HepG2 (cell line): ENCODE results near the gene BCL11B. TPM values are rescaled to one million over a fixed set of nuclear protein-coding genes. Genes with fewer than 3 reads are reported as not detected.

Source experiments
- CEBPB ChIP-seq: IDR thresholded peaks from 2 replicates; pipeline ENCODE4 v1.6.1; 2011; ENCODE audit warnings: low read depth, low read length, improper control_type of control experiment, borderline replicate concordance
- CREM ChIP-seq, 2 experiments: sonication (generic) in 1 of 2; formaldehyde crosslinking in 1 of 2; IDR thresholded peaks; 2 replicates each; pipeline versions ENCODE4 v1.4.0 to v1.6.1; 2016 to 2020; ENCODE audit warnings: antibody characterized with exemption in 1 of 2, mild to moderate bottlenecking in 1 of 2, missing genetic modification reagents in 1 of 2
- HIC2 ChIP-seq: sonication (generic); formaldehyde crosslinking; IDR thresholded peaks from 2 replicates; pipeline ENCODE4 v1.9.0; 2022; ENCODE audit warnings: low read depth, missing genetic modification reagents
- SOX5 ChIP-seq: IDR thresholded peaks from 2 replicates; pipeline ENCODE4 v1.6.1; 2016; ENCODE audit warnings: borderline replicate concordance
- ZBTB4 ChIP-seq: sonication (generic); formaldehyde crosslinking; IDR thresholded peaks from 2 replicates; pipeline ENCODE4 v1.4.0; 2020; ENCODE audit warnings: missing genetic modification reagents, mild to moderate bottlenecking, borderline replicate concordance
- ZNF329 ChIP-seq: sonication (generic); formaldehyde crosslinking; IDR thresholded peaks from 2 replicates; pipeline ENCODE4 v1.9.0; 2021; ENCODE audit warnings: low read depth, mild to moderate bottlenecking, missing genetic modification reagents
- ZNF577 ChIP-seq: sonication (generic); formaldehyde crosslinking; IDR thresholded peaks from 2 replicates; pipeline ENCODE4 v1.4.0; 2020; ENCODE audit warnings: mild to moderate bottlenecking, low read depth, missing genetic modification reagents, borderline replicate concordance
- ZNF644 ChIP-seq: IDR thresholded peaks from 2 replicates; pipeline ENCODE4 v1.6.1; 2016; ENCODE audit warnings: low read depth
- ZNF850 ChIP-seq: sonication (generic); formaldehyde crosslinking; conservative IDR thresholded peaks from 2 replicates; pipeline ENCODE4 v1.9.0; 2021; ENCODE audit warnings: mild to moderate bottlenecking, missing genetic modification reagents
- polyA plus RNA-seq, 8 experiments: library from polyadenylated mRNA; depleted of rRNA in 3 of 8; stranded (reverse) in 7 of 8; unstranded in 1 of 8; fragments of >200 nt; fragmentation: Illumina TruSeq in 4 of 8; extraction: Trizol in 4 of 8; gene quantifications; 2 replicates each; pipeline versions ENCODE4 v1.2.1 to v1.2.3, GENCODE V29; 2011 to 2016; ENCODE audit warnings: low read depth in 4 of 8, missing spikeins in 1 of 8, mixed read lengths in 1 of 8; ENCODE audit not compliant: insufficient read depth in 1 of 8
- total RNA-seq, 5 experiments: library from RNA; depleted of rRNA; stranded (reverse); fragments of >200 nt; fragmentation: Illumina TruSeq; extraction: Trizol; gene quantifications; 2 replicates each; pipeline ENCODE4 v1.2.3, GENCODE V29; 2016; ENCODE audit warnings: low read depth in 1 of 5
- TF ChIP-seq, protein P1 (sequence below): sonication (generic); formaldehyde crosslinking; IDR thresholded peaks from 2 replicates; pipeline ENCODE4 v1.4.0; 2020; ENCODE audit warnings: missing genetic modification reagents, mild to moderate bottlenecking, borderline replicate concordance
- TF ChIP-seq, protein P2 (sequence below): sonication (generic); formaldehyde crosslinking; IDR thresholded peaks from 2 replicates; pipeline ENCODE4 v1.5.0; 2020; ENCODE audit warnings: mild to moderate bottlenecking, missing genetic modification reagents, borderline replicate concordance
- TF ChIP-seq, protein P3 (sequence below): IDR thresholded peaks from 2 replicates; pipeline ENCODE4 v1.6.1; 2016; ENCODE audit warnings: mild to moderate bottlenecking

The BCL11B gene
- total and polyA plus RNA-seq, 2 of the 13 experiments (the other 11 are each of a cell fraction or from before 2014, with no cell fraction given) = not detected

GRCh38 chr14:99320621-99321235, 48.7 kb upstream of the BCL11B start (continued):
- TF ChIP-seq, protein P1, sequence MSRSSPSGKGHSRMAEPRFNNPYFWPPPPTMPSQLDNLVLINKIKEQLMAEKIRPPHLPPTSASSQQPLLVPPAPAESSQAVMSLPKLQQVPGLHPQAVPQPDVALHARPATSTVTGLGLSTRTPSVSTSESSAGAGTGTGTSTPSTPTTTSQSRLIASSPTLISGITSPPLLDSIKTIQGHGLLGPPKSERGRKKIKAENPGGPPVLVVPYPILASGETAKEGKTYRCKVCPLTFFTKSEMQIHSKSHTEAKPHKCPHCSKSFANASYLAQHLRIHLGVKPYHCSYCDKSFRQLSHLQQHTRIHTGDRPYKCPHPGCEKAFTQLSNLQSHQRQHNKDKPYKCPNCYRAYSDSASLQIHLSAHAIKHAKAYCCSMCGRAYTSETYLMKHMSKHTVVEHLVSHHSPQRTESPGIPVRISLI (CRISPR knock-in tag) = no peak
- TF ChIP-seq, protein P2, sequence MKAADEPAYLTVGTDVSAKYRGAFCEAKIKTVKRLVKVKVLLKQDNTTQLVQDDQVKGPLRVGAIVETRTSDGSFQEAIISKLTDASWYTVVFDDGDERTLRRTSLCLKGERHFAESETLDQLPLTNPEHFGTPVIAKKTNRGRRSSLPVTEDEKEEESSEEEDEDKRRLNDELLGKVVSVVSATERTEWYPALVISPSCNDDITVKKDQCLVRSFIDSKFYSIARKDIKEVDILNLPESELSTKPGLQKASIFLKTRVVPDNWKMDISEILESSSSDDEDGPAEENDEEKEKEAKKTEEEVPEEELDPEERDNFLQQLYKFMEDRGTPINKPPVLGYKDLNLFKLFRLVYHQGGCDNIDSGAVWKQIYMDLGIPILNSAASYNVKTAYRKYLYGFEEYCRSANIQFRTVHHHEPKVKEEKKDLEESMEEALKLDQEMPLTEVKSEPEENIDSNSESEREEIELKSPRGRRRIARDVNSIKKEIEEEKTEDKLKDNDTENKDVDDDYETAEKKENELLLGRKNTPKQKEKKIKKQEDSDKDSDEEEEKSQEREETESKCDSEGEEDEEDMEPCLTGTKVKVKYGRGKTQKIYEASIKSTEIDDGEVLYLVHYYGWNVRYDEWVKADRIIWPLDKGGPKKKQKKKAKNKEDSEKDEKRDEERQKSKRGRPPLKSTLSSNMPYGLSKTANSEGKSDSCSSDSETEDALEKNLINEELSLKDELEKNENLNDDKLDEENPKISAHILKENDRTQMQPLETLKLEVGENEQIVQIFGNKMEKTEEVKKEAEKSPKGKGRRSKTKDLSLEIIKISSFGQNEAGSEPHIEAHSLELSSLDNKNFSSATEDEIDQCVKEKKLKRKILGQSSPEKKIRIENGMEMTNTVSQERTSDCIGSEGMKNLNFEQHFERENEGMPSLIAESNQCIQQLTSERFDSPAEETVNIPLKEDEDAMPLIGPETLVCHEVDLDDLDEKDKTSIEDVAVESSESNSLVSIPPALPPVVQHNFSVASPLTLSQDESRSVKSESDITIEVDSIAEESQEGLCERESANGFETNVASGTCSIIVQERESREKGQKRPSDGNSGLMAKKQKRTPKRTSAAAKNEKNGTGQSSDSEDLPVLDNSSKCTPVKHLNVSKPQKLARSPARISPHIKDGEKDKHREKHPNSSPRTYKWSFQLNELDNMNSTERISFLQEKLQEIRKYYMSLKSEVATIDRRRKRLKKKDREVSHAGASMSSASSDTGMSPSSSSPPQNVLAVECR (CRISPR knock-in tag) = no peak
- TF ChIP-seq ZNF577 (CRISPR knock-in tag) (no peak), SOX5 (no peak), HIC2 (CRISPR knock-in tag) (no peak), ZNF329 (CRISPR knock-in tag) (no peak), ZNF850 (CRISPR knock-in tag) (no peak), ZBTB4 (CRISPR knock-in tag) (peak; percentile 28; the same call in 1 of the 2 replicates), CEBPB (no peak), ZNF644 (no peak), CREM (IDR thresholded peaks at IDR 0.05) (0 out of 2 replicates have a peak, but pooled peaks have one; percentile 13), CREM (CRISPR knock-in tag; IDR thresholded peaks at IDR 0.05) (no peak)
- TF ChIP-seq, protein P3, sequence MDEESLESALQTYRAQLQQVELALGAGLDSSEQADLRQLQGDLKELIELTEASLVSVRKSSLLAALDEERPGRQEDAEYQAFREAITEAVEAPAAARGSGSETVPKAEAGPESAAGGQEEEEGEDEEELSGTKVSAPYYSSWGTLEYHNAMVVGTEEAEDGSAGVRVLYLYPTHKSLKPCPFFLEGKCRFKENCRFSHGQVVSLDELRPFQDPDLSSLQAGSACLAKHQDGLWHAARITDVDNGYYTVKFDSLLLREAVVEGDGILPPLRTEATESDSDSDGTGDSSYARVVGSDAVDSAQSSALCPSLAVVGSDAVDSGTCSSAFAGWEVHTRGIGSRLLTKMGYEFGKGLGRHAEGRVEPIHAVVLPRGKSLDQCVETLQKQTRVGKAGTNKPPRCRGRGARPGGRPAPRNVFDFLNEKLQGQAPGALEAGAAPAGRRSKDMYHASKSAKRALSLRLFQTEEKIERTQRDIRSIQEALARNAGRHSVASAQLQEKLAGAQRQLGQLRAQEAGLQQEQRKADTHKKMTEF = no peak
